ENCODE data around the gene EHMT1. TPM values are rescaled to one million over a fixed set of nuclear protein-coding genes. Genes with fewer than 3 reads are reported as not detected.

The EHMT1 gene
- total and polyA plus RNA-seq, 2 experiments from 2014 or later = 46.0 to 47.7 TPM

DNA sequence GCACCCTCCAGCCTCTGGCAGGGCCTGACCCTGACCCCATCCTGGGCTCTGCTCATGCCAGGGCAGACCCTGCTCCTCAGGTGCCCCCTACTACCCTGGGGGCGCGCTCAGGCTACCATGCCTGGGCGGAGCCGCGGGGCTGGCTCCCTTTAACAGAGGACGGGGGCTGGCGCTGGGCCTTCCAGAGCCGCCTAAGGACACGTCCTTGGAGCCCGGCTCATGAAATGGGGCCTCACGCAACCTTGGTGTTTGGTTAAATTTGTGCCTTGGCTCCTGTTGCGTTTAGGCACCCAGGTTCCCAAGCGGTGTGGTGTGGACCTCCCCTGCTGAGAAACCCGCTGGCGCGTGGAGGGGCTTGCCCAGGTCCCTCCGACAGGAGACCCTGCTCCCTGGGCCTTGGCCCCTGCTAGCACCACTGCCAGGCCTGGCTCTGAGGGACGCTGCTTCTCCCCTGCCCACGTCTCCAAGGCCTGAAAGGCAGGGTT, 3.4 kb upstream of the EHMT1 start:
- 96% methylated on average over 18 of the region's 19 CpGs for WGBS (ENCODE audit: low lambda C conversion rate, missing lambda C conversion rate)
- Histone ChIP-seq H3K4me1 (ENCODE audit: insufficient read depth) (peaks cover 41% of the 10 kb centered on the region), H3K27me3 (no peaks in the 10 kb centered on the region)

GRCh38 chr9:137619240-137620047, 639 bp downstream of the EHMT1 start:
- peak; percentile 60 for DNase-seq (ENCODE audit: low spot score)
- Histone ChIP-seq H3K4me3 (peak overlapping the region; percentile 44), H3K36me3 (replicated peaks; ENCODE audit: insufficient read depth, low read depth) (no peaks in the 10 kb centered on the region), H3K79me2 (peaks cover 78% of the 10 kb centered on the region), H3K27ac (peak overlapping the region; percentile 81), H3K9me3 (ENCODE audit: low read depth) (no peaks in the 10 kb centered on the region), H3K4me1 (ENCODE audit: insufficient read depth) (peaks cover 21% of the 10 kb centered on the region), H3K9me2 (replicated peaks; ENCODE audit: insufficient read depth) (no peaks in the 10 kb centered on the region), H3K27me3 (no peaks in the 10 kb centered on the region), H2AFZ (peak overlapping the region; percentile 1), H3K4me2 (peak overlapping the region; percentile 81), H4K20me1 (ENCODE audit: insufficient read depth, poor library complexity, severe bottlenecking) (peaks cover 46% of the 10 kb centered on the region)
- TF ChIP-seq EZH2phosphoT487 (IDR thresholded peaks at IDR 0.05; ENCODE audit: low read depth, severe bottlenecking, unreplicated experiment) (no peak), EZH2 (IDR thresholded peaks at IDR 0.05; ENCODE audit: borderline replicate concordance) (no peak)
- TF ChIP-seq, protein P1, sequence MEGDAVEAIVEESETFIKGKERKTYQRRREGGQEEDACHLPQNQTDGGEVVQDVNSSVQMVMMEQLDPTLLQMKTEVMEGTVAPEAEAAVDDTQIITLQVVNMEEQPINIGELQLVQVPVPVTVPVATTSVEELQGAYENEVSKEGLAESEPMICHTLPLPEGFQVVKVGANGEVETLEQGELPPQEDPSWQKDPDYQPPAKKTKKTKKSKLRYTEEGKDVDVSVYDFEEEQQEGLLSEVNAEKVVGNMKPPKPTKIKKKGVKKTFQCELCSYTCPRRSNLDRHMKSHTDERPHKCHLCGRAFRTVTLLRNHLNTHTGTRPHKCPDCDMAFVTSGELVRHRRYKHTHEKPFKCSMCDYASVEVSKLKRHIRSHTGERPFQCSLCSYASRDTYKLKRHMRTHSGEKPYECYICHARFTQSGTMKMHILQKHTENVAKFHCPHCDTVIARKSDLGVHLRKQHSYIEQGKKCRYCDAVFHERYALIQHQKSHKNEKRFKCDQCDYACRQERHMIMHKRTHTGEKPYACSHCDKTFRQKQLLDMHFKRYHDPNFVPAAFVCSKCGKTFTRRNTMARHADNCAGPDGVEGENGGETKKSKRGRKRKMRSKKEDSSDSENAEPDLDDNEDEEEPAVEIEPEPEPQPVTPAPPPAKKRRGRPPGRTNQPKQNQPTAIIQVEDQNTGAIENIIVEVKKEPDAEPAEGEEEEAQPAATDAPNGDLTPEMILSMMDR (IDR thresholded peaks at IDR 0.05; ENCODE audit: poor library complexity) = no peak
- 2% methylated on average over 19 of the region's 58 CpGs for WGBS (ENCODE audit: low lambda C conversion rate, missing lambda C conversion rate)

More for the DNA sequence above, 3.4 kb upstream of the EHMT1 start:
- H3K4me3 ChIP-seq = no peak overlapping the region
- H3K79me2 ChIP-seq = peaks cover 64% of the 10 kb centered on the region
- no peak overlapping the region for H3K27ac ChIP-seq
- H3K9me3 ChIP-seq (ENCODE audit: low read depth) = no peaks in the 10 kb centered on the region
- TF ChIP-seq EZH2phosphoT487 (IDR thresholded peaks at IDR 0.05; ENCODE audit: low read depth, severe bottlenecking, unreplicated experiment) = no peak
- TF ChIP-seq, protein P1 (IDR thresholded peaks at IDR 0.05; ENCODE audit: poor library complexity) = no peak
- no peak for TF ChIP-seq EZH2 (IDR thresholded peaks at IDR 0.05; ENCODE audit: borderline replicate concordance)
- H2AFZ ChIP-seq = no peak overlapping the region
- H3K4me2 ChIP-seq = no peak overlapping the region
- no peaks in the 10 kb centered on the region for H3K9me2 ChIP-seq (replicated peaks; ENCODE audit: insufficient read depth)
- H3K36me3 ChIP-seq (replicated peaks; ENCODE audit: insufficient read depth, low read depth) = no peaks in the 10 kb centered on the region
- DNase-seq (ENCODE audit: low spot score) = no peak
- H4K20me1 ChIP-seq (ENCODE audit: insufficient read depth, poor library complexity, severe bottlenecking) = peaks cover 6% of the 10 kb centered on the region

DNA sequence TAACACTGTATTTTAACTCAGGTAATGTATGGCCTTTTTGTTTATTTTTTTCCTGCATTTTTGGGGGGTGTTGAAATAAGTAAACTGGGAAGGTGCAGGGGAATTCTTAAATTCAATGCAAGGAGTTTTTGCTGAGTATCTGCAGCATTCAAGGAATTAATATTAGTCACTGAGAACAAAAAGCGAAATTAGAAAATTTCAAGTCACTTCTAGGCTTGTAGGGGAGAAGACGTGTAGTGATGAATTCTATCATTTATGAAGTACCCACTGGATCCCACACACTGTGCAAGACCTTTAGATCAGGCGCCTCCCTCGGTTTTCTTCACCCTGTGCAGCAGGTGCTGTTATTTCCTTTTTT, 1.2 kb downstream of the EHMT1 start:
- Histone ChIP-seq H3K79me2 (peaks cover 82% of the 10 kb centered on the region), H3K4me1 (ENCODE audit: insufficient read depth) (peaks cover 21% of the 10 kb centered on the region), H3K4me2 (peak overlapping the region; percentile 81), H3K27ac (peak overlapping the region; percentile 81), H3K9me3 (ENCODE audit: low read depth) (no peaks in the 10 kb centered on the region), H3K4me3 (peak overlapping the region; percentile 44), H3K9me2 (replicated peaks; ENCODE audit: insufficient read depth) (no peaks in the 10 kb centered on the region), H3K27me3 (no peaks in the 10 kb centered on the region), H3K36me3 (replicated peaks; ENCODE audit: insufficient read depth, low read depth) (no peaks in the 10 kb centered on the region), H4K20me1 (ENCODE audit: insufficient read depth, poor library complexity, severe bottlenecking) (peaks cover 49% of the 10 kb centered on the region), H2AFZ (no peak overlapping the region)
- DNase-seq (ENCODE audit: low spot score) = no peak
- TF ChIP-seq, protein P1 (IDR thresholded peaks at IDR 0.05; ENCODE audit: poor library complexity) = no peak
- TF ChIP-seq EZH2phosphoT487 (IDR thresholded peaks at IDR 0.05; ENCODE audit: low read depth, severe bottlenecking, unreplicated experiment) (no peak), EZH2 (IDR thresholded peaks at IDR 0.05; ENCODE audit: borderline replicate concordance) (no peak)
- 76% methylated on average over 4 of the region's 4 CpGs for WGBS (ENCODE audit: low lambda C conversion rate, missing lambda C conversion rate)
